ENCODE measurements around the gene C16orf95. TPM values are rescaled to one million over a fixed set of nuclear protein-coding genes. Genes with fewer than 3 reads are reported as not detected.

The C16orf95 gene
- total RNA-seq, 1 donor from 2014 or later = 4.8 TPM

- peaks cover 2% of the 10 kb centered on the region for H3K27me3 Mint-ChIP-seq (ENCODE audit: insufficient read depth, low read depth)
- H3K27me3 ChIP-seq = no peaks in the 10 kb centered on the region
- no peak overlapping the region for H3K27ac ChIP-seq
- peaks cover under 1% of the 10 kb centered on the region for H3F3A ChIP-seq (ENCODE audit: low read depth)
- DNase-seq (ENCODE audit: low spot score) = no peak
- H3K79me2 ChIP-seq (ENCODE audit: low read depth) = no peaks in the 10 kb centered on the region
- peaks cover 4% of the 10 kb centered on the region for H3K36me3 Mint-ChIP-seq
- H3K27ac Mint-ChIP-seq = no peak overlapping the region
- no peaks in the 10 kb centered on the region for H3K9me3 ChIP-seq (ENCODE audit: low read depth)
- H3K36me3 ChIP-seq = no peaks in the 10 kb centered on the region
- H3K4me1 ChIP-seq = no peaks in the 10 kb centered on the region
- H3K4me3 Mint-ChIP-seq = no peak overlapping the region
- H3K4me1 Mint-ChIP-seq = peaks cover 3% of the 10 kb centered on the region
- no peak overlapping the region for H3K4me2 ChIP-seq
- H4K20me1 ChIP-seq (ENCODE audit: low read depth) = no peaks in the 10 kb centered on the region
- H3K4me3 ChIP-seq = no peak overlapping the region
- H3K9me3 Mint-ChIP-seq = no peaks in the 10 kb centered on the region
- TF ChIP-seq CTCF (IDR thresholded peaks at IDR 0.05) = no peak
- no peak for TF ChIP-seq EZH2 (IDR thresholded peaks at IDR 0.05)
- no peak for TF ChIP-seq EZH2phosphoT487 (IDR thresholded peaks at IDR 0.05)
- no peak overlapping the region for H3K9ac ChIP-seq
- H2AFZ ChIP-seq (replicated peaks) = no peak overlapping the region
Measured at GRCh38 chr16:87311387-87311786, 5.8 kb downstream of the C16orf95 start.

GRCh38 chr16:87310610-87311009 lies 6.6 kb downstream of the C16orf95 start:
- H3K27ac ChIP-seq = no peak overlapping the region
- no peaks in the 10 kb centered on the region for H3K9me3 Mint-ChIP-seq
- H3K4me2 ChIP-seq = no peak overlapping the region
- DNase-seq (ENCODE audit: low spot score) = no peak
- H3K36me3 ChIP-seq = no peaks in the 10 kb centered on the region
- TF ChIP-seq EZH2phosphoT487 (IDR thresholded peaks at IDR 0.05) = no peak
- TF ChIP-seq CTCF (IDR thresholded peaks at IDR 0.05) = no peak
- TF ChIP-seq EZH2 (IDR thresholded peaks at IDR 0.05) = no peak
- H3K27me3 Mint-ChIP-seq (ENCODE audit: insufficient read depth, low read depth) = peaks cover 2% of the 10 kb centered on the region
- H2AFZ ChIP-seq (replicated peaks) = no peak overlapping the region
- H3K9me3 ChIP-seq (ENCODE audit: low read depth) = no peaks in the 10 kb centered on the region
- H3F3A ChIP-seq (ENCODE audit: low read depth) = no peaks in the 10 kb centered on the region
- no peak overlapping the region for H3K4me3 Mint-ChIP-seq
- H4K20me1 ChIP-seq (ENCODE audit: low read depth) = no peaks in the 10 kb centered on the region
- H3K9ac ChIP-seq = no peak overlapping the region
- no peak overlapping the region for H3K4me3 ChIP-seq
- no peaks in the 10 kb centered on the region for H3K79me2 ChIP-seq (ENCODE audit: low read depth)
- no peak overlapping the region for H3K27ac Mint-ChIP-seq
- peaks cover under 1% of the 10 kb centered on the region for H3K4me1 Mint-ChIP-seq
- H3K27me3 ChIP-seq = no peaks in the 10 kb centered on the region
- H3K36me3 Mint-ChIP-seq = peaks cover 4% of the 10 kb centered on the region
- peaks cover 3% of the 10 kb centered on the region for H3K4me1 ChIP-seq

- no peaks in the 10 kb centered on the region for H3F3A ChIP-seq (ENCODE audit: low read depth)
- no peaks in the 10 kb centered on the region for H3K9me3 ChIP-seq (ENCODE audit: low read depth)
- H3K4me2 ChIP-seq = no peak overlapping the region
- H3K4me3 ChIP-seq = no peak overlapping the region
- Mint-ChIP-seq H3K27ac (peak overlapping the region; percentile 85), H3K4me3 (no peak overlapping the region), H3K4me1 (no peaks in the 10 kb centered on the region), H3K9me3 (no peaks in the 10 kb centered on the region), H3K27me3 (ENCODE audit: insufficient read depth, low read depth) (peaks cover under 1% of the 10 kb centered on the region), H3K36me3 (peaks cover 4% of the 10 kb centered on the region)
- H2AFZ ChIP-seq (replicated peaks) = no peak overlapping the region
- H3K27me3 ChIP-seq = no peaks in the 10 kb centered on the region
- no peaks in the 10 kb centered on the region for H3K79me2 ChIP-seq (ENCODE audit: low read depth)
- H4K20me1 ChIP-seq (ENCODE audit: low read depth) = no peaks in the 10 kb centered on the region
- no peaks in the 10 kb centered on the region for H3K36me3 ChIP-seq
- H3K27ac ChIP-seq = no peak overlapping the region
- TF ChIP-seq EZH2 (IDR thresholded peaks at IDR 0.05) = no peak
- no peak for TF ChIP-seq CTCF (IDR thresholded peaks at IDR 0.05)
- TF ChIP-seq EZH2phosphoT487 (IDR thresholded peaks at IDR 0.05) = no peak
- H3K9ac ChIP-seq = no peak overlapping the region
- peaks cover 4% of the 10 kb centered on the region for H3K4me1 ChIP-seq
- DNase-seq (ENCODE audit: low spot score) = no peak
Measured at GRCh38 chr16:87309620-87310525, 7.3 kb downstream of the C16orf95 start.
